ENCODE results near the gene PTPN9. TPM values are rescaled to one million over a fixed set of nuclear protein-coding genes. Genes with fewer than 3 reads are reported as not detected.

Gene PTPN9
- total RNA-seq, 1 experiment from 2014 or later, result 42.2 TPM

- no peak overlapping the region for H3K23ac ChIP-seq (ENCODE audit: insufficient read length, low read depth, low read length)
- Mint-ChIP-seq H3K4me1 (peaks cover 0 to 5% of the 10 kb centered on the region in 2 experiments; a peak in 2 of 4 replicates), H3K4me3 (no peak overlapping the region), H3K9me3 (no peaks in the 10 kb centered on the region), H3K27ac (peak overlapping the region in 2 of 3 experiments; percentile 27 to 48; a peak in 4 of 7 replicates), H3K36me3 (ENCODE audit: insufficient read depth in 1 of 3, low read depth in 3 of 3) (peaks cover 22 to 56% (median 51%) of the 10 kb centered on the region in 3 experiments; a peak in 6 of 7 replicates), H3K27me3 (ENCODE audit: low read depth) (no peaks in the 10 kb centered on the region)
- H2AK5ac ChIP-seq (ENCODE audit: insufficient read length, low read length), result no peak overlapping the region
- no peak overlapping the region for H3K18ac ChIP-seq (ENCODE audit: insufficient read length, low read depth, low read length)
- no peak for DNase-seq
- no peaks in the 10 kb centered on the region for H3K23me2 ChIP-seq (ENCODE audit: insufficient read length, low read depth, low read length, poor library complexity, severe bottlenecking)
- H4K91ac ChIP-seq (ENCODE audit: insufficient read length, low read depth, low read length), result no peak overlapping the region
- no peak overlapping the region for H3K27ac ChIP-seq (ENCODE audit: insufficient read length, low read depth, low read length)
- no peaks in the 10 kb centered on the region for H3K27me3 ChIP-seq (ENCODE audit: insufficient read depth, low read length)
- H2AFZ ChIP-seq (ENCODE audit: low read length), result no peak overlapping the region
- WGBS (ENCODE audit: extremely low coverage, insufficient read length, low lambda C conversion rate), result no CpG with 5 or more reads among the region's 2 CpGs
- H2BK15ac ChIP-seq (ENCODE audit: low read depth, low read length), result no peak overlapping the region
- H2BK20ac ChIP-seq (ENCODE audit: low read depth, low read length, poor library complexity, severe bottlenecking), result no peak overlapping the region
- no peak for TF ChIP-seq CTCF (conservative IDR thresholded peaks at IDR 0.05)
- no peak overlapping the region for H4K5ac ChIP-seq (ENCODE audit: insufficient read length, low read depth, low read length)
- no peak overlapping the region for H3K4me2 ChIP-seq (ENCODE audit: insufficient read depth, insufficient read length, low read length)
- H2BK120ac ChIP-seq (ENCODE audit: low read depth, low read length, poor library complexity, severe bottlenecking), result no peak overlapping the region
- no peak overlapping the region for H2BK5ac ChIP-seq (ENCODE audit: insufficient read length, low read length)
- H2BK12ac ChIP-seq (ENCODE audit: insufficient read length, low read depth, low read length), result no peak overlapping the region
- H3K79me1 ChIP-seq (ENCODE audit: insufficient read depth, low read depth, low read length, poor library complexity, severe bottlenecking), result peaks cover 14% of the 10 kb centered on the region
- H3K4ac ChIP-seq (ENCODE audit: low read depth, low read length), result no peak overlapping the region
- H3K79me2 ChIP-seq (ENCODE audit: insufficient read depth, low read length), result peaks cover 11% of the 10 kb centered on the region; the same call in 1 of the 2 replicates
- H3K14ac ChIP-seq (ENCODE audit: insufficient read depth, low read length), result no peak overlapping the region
- H3K56ac ChIP-seq (ENCODE audit: insufficient read length, low read depth, low read length), result no peak overlapping the region
- no peaks in the 10 kb centered on the region for H3K4me1 ChIP-seq (ENCODE audit: insufficient read depth, low read length)
- no peak overlapping the region for H4K8ac ChIP-seq (replicated peaks; ENCODE audit: insufficient read length, low read depth, low read length)
- H3T11ph ChIP-seq (ENCODE audit: low read length), result no peak overlapping the region
- H3K9ac ChIP-seq (ENCODE audit: extremely low read depth, insufficient read length, low read length), result no peak overlapping the region
- no peaks in the 10 kb centered on the region for H4K20me1 ChIP-seq (ENCODE audit: control insufficient read depth, insufficient read depth, insufficient read length)
- no peaks in the 10 kb centered on the region for H3K9me3 ChIP-seq (ENCODE audit: control insufficient read depth, low read depth, low read length)
These were observed 147.8 kb downstream of the PTPN9 start for GRCh38 chr15:75431270-75431669.

Measured in H9 (cell line).